K562 (cell line): ENCODE measurements around the gene BORA. TPM values are rescaled to one million over a fixed set of nuclear protein-coding genes. Genes with fewer than 3 reads are reported as not detected.

Experiments used
- CBFA2T2 ChIP-seq: fragments of 450-650 bp; conservative IDR thresholded peaks from 2 replicates; pipeline ENCODE4 v1.6.1; 2017; ENCODE audit warnings: mild to moderate bottlenecking
- CREB1 ChIP-seq, 2 experiments: sonication (generic) in 1 of 2; formaldehyde crosslinking in 1 of 2; IDR thresholded peaks; 2 replicates each; pipeline versions ENCODE4 v1.6.1 to v1.8.0; 2012 to 2022; ENCODE audit warnings: inconsistent platforms in 1 of 2, mild to moderate bottlenecking in 1 of 2, missing genetic modification reagents in 1 of 2, moderate library complexity in 1 of 2
- CTBP1 ChIP-seq: fragments of 450-650 bp; IDR thresholded peaks from 2 replicates; pipeline ENCODE4 v1.6.1; 2016; ENCODE audit warnings: borderline replicate concordance
- CTCFL ChIP-seq: IDR thresholded peaks from 2 replicates; pipeline ENCODE4 v1.6.1; 2011; ENCODE audit warnings: borderline replicate concordance, low read depth, mild to moderate bottlenecking, moderate library complexity, low read length; ENCODE audit not compliant: insufficient read depth, poor library complexity, severe bottlenecking
- ESRRB ChIP-seq: fragments of 250-450 bp; sonication (Bioruptor Pico); IDR thresholded peaks from 2 replicates; pipeline ENCODE4 v1.5.0; 2020; ENCODE audit warnings: mild to moderate bottlenecking, moderate library complexity, borderline replicate concordance
- HEY1 ChIP-seq: fragments of 250-450 bp; sonication (Bioruptor Pico); IDR thresholded peaks from 2 replicates; pipeline ENCODE4 v1.5.0; 2020; ENCODE audit warnings: mild to moderate bottlenecking, moderate library complexity, borderline replicate concordance
- HMBOX1 ChIP-seq: sonication (generic); IDR thresholded peaks from 2 replicates; pipeline ENCODE4 v1.6.1; 2016
- KAT8 ChIP-seq: fragments of 450-650 bp; IDR thresholded peaks from 2 replicates; pipeline ENCODE4 v1.6.1; 2016; ENCODE audit warnings: low read depth, mild to moderate bottlenecking
- KLF16 ChIP-seq: IDR thresholded peaks from 2 replicates; pipeline ENCODE4 v1.6.1; 2016; ENCODE audit warnings: antibody characterized with exemption
- MAX ChIP-seq: sonication (generic); formaldehyde crosslinking; IDR thresholded peaks from 2 replicates; pipeline ENCODE4 v1.9.0; 2022; ENCODE audit warnings: mild to moderate bottlenecking, missing genetic modification reagents
- NUFIP1 ChIP-seq: fragments of 450-650 bp; IDR thresholded peaks from 2 replicates; pipeline ENCODE4 v1.6.1; 2018; ENCODE audit not compliant: partially characterized antibody
- POLR2G ChIP-seq: fragments of 200-400 bp; formaldehyde crosslinking; IDR thresholded peaks from 2 replicates; pipeline ENCODE4 v1.6.1; 2017; ENCODE audit warnings: low read depth, mild to moderate bottlenecking, antibody characterized with exemption, low read length, moderate library complexity
- SFPQ ChIP-seq: fragments of 200-400 bp; formaldehyde crosslinking; IDR thresholded peaks from 2 replicates; pipeline ENCODE4 v1.6.1; 2017; ENCODE audit warnings: mild to moderate bottlenecking, low read depth, low read length, moderate library complexity
- SIN3B ChIP-seq: fragments of 450-650 bp; IDR thresholded peaks from 2 replicates; pipeline ENCODE4 v1.6.1; 2017; ENCODE audit warnings: low read depth, mild to moderate bottlenecking, moderate library complexity
- SOX6 ChIP-seq: fragments of 450-650 bp; IDR thresholded peaks from 2 replicates; pipeline ENCODE4 v1.6.1; 2014; ENCODE audit warnings: mild to moderate bottlenecking
- ZBTB9 ChIP-seq: fragments of 450-650 bp; formaldehyde crosslinking; IDR thresholded peaks from 2 replicates; pipeline ENCODE4 v1.4.0; 2020; ENCODE audit warnings: mild to moderate bottlenecking, moderate library complexity
- ZC3H8 ChIP-seq: fragments of 450-650 bp; IDR thresholded peaks from 2 replicates; pipeline ENCODE4 v1.6.1; 2017
- ZFX ChIP-seq: sonication (generic); formaldehyde crosslinking; IDR thresholded peaks from 2 replicates; pipeline ENCODE4 v1.8.0; 2022; ENCODE audit warnings: mild to moderate bottlenecking, missing genetic modification reagents, moderate library complexity
- ZNF589 ChIP-seq: fragments of 200-800 bp; sonication (Bioruptor generic); IDR thresholded peaks from 2 replicates; pipeline ENCODE4 v1.6.1; 2016; ENCODE audit warnings: low read depth, missing genetic modification characterization, missing compliant biosample characterization
- polyA plus RNA-seq, 8 experiments: library from polyadenylated mRNA; depleted of rRNA in 4 of 8; stranded (reverse) in 5 of 8; unstranded in 3 of 8; fragments of >200 nt; fragmentation: Nextera tagmentation in 2 of 8; fragmentation: Illumina TruSeq in 1 of 8; extraction: Ambion mirVana in 2 of 8; extraction: Trizol in 1 of 8; gene quantifications; 2 replicates each; pipeline versions ENCODE4 v1.2.1 to v1.2.3, GENCODE V29; 2011 to 2014; ENCODE audit warnings: inconsistent platforms in 1 of 8, missing spikeins in 1 of 8
- total RNA-seq, 7 experiments: library from RNA; depleted of rRNA in 6 of 7; stranded (reverse); fragments of >200 nt in 6 of 7; fragmentation: Illumina TruSeq in 2 of 7; extraction: Trizol in 2 of 7; gene quantifications; 2 replicates each; pipeline versions ENCODE4 v1.2.1 to v1.2.3, GENCODE V29; 2011 to 2021; ENCODE audit warnings: low replicate concordance in 1 of 7

Gene BORA
- total and polyA plus RNA-seq, 9 of the 15 experiments (the other 6 are each of a cell fraction or from before 2014, with no cell fraction given) = 12.4 to 21.5 (median 18.2) TPM

GRCh38 chr13:72781451-72782439, 54.0 kb downstream of the BORA start, which contains the start of the genes DIS3 and PIBF1 (continued):
- TF ChIP-seq ZBTB9 (CRISPR knock-in tag) (no peak), CTCFL (no peak), ESRRB (CRISPR knock-in tag) (no peak), CBFA2T2 (no peak), ZC3H8 (no peak), ZFX (CRISPR knock-in tag) (peak; percentile 56), POLR2G (peak; percentile 89), KLF16 (no peak), HMBOX1 (no peak), SOX6 (no peak), SFPQ (no peak), CTBP1 (peak; percentile 60; the same call in 1 of the 2 replicates), ZNF589 (no peak), SIN3B (no peak), CREB1 (IDR thresholded peaks at IDR 0.05) (no peak), CREB1 (CRISPR knock-in tag; IDR thresholded peaks at IDR 0.05) (peak; percentile 29; the same call in 1 of the 2 replicates), MAX (CRISPR knock-in tag) (peak; percentile 64), HEY1 (no peak), NUFIP1 (no peak), KAT8 (no peak)
